GM18526 (cell line): ENCODE data around the gene M1AP.

ENCODE experiments used
- POLR2A ChIP-seq: IDR thresholded peaks from 3 replicates; pipeline ENCODE4 v1.6.1; 2011; ENCODE audit not compliant: insufficient read length; ENCODE audit errors: extremely low read depth

The M1AP gene

GRCh38 chr2:74648009-74648443, at the start of gene M1AP:
TSS of gene M1AP (minus strand) at chr2:74648330. CDS start at chr2:74640275, 8,055 bp downstream.
- TF ChIP-seq POLR2A, result no peak

- no peak for TF ChIP-seq POLR2A
Observed at GRCh38 chr2:74696829-74697228, 48.7 kb upstream of the M1AP start.

GRCh38 chr2:74695663-74696062, 47.5 kb upstream of the M1AP start:
- TF ChIP-seq POLR2A, result no peak

- no peak for TF ChIP-seq POLR2A
Observed at GRCh38 chr2:74694281-74694680, 46.2 kb upstream of the M1AP start.

- no peak for TF ChIP-seq POLR2A
Observed at GRCh38 chr2:74693668-74694067, 45.5 kb upstream of the M1AP start.

- no peak for TF ChIP-seq POLR2A
Observed at GRCh38 chr2:74693213-74693612, 45.1 kb upstream of the M1AP start.

- TF ChIP-seq POLR2A, result no peak
Observed at GRCh38 chr2:74691929-74692328, 43.8 kb upstream of the M1AP start.

- TF ChIP-seq POLR2A, result no peak
Observed at GRCh38 chr2:74690571-74690970, 42.4 kb upstream of the M1AP start.

- no peak for TF ChIP-seq POLR2A
Observed at GRCh38 chr2:74689671-74690070, 41.5 kb upstream of the M1AP start.

GRCh38 chr2:74688881-74689280, 40.8 kb upstream of the M1AP start:
- no peak for TF ChIP-seq POLR2A

GRCh38 chr2:74685408-74685807, 37.3 kb upstream of the M1AP start:
- no peak for TF ChIP-seq POLR2A

- no peak for TF ChIP-seq POLR2A
Observed at GRCh38 chr2:74682501-74682900, 34.4 kb upstream of the M1AP start.

GRCh38 chr2:74679615-74680014, 31.5 kb upstream of the M1AP start:
- TF ChIP-seq POLR2A, result no peak

GRCh38 chr2:74676331-74676730, 28.2 kb upstream of the M1AP start:
- TF ChIP-seq POLR2A, result no peak

- TF ChIP-seq POLR2A, result no peak
Observed at GRCh38 chr2:74675090-74675489, 27.0 kb upstream of the M1AP start.

- TF ChIP-seq POLR2A, result no peak
Observed at GRCh38 chr2:74673826-74674528, 25.8 kb upstream of the M1AP start.

- TF ChIP-seq POLR2A, result no peak
Observed at GRCh38 chr2:74671479-74671878, 23.3 kb upstream of the M1AP start.
